Stomach (tissue), 4 donors: ENCODE data around the gene TMEM229A.
"Not testable (repeated sequence)": the region's sequence is repeated elsewhere in the genome, so short reads cannot be mapped to it uniquely, and the experiment has no call there.

Experiments
- POLR2A ChIP-seq, 4 donors: fragments of 450-650 bp; IDR thresholded peaks; one replicate each; pipeline ENCODE4 v1.6.1; 2016; ENCODE audit warnings: antibody characterized with exemption in 4 of 4, control low read depth in 2 of 4, mild to moderate bottlenecking in 1 of 4, moderate library complexity in 1 of 4
- TF ChIP-seq, protein P1 (sequence below), 7 experiments: fragments of 450-650 bp in 4 of 7; fragments of 200-600 bp in 3 of 7; sonication (generic) in 3 of 7; IDR thresholded peaks; one replicate each; pipeline ENCODE4 v1.5.1; 2016 to 2019; ENCODE audit warnings: antibody characterized with exemption in 7 of 7, control low read depth in 2 of 7, mild to moderate bottlenecking in 1 of 7

DNA sequence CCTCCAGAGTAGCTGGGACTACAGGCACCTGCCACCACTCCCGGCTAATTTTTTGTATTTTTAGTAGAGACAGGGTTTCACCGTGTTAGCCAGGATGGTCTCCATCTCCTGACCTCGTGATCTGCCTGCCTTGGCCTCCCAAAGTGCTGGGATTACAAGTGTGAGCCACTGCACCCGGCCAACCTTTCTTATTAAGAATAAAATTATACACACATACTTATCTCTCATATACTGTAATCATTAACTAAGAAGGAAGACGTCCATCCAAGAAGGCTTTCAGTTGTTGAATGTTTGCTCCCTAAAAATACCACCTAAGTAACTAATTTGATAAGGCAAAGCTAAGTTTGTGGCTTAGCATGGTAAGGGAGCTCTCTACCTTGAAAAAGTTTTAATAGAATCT, 5.0 kb upstream of the TMEM229A start:
- not testable (repeated sequence) for TF ChIP-seq POLR2A (IDR thresholded peaks at IDR 0.05)
- TF ChIP-seq, protein P1, sequence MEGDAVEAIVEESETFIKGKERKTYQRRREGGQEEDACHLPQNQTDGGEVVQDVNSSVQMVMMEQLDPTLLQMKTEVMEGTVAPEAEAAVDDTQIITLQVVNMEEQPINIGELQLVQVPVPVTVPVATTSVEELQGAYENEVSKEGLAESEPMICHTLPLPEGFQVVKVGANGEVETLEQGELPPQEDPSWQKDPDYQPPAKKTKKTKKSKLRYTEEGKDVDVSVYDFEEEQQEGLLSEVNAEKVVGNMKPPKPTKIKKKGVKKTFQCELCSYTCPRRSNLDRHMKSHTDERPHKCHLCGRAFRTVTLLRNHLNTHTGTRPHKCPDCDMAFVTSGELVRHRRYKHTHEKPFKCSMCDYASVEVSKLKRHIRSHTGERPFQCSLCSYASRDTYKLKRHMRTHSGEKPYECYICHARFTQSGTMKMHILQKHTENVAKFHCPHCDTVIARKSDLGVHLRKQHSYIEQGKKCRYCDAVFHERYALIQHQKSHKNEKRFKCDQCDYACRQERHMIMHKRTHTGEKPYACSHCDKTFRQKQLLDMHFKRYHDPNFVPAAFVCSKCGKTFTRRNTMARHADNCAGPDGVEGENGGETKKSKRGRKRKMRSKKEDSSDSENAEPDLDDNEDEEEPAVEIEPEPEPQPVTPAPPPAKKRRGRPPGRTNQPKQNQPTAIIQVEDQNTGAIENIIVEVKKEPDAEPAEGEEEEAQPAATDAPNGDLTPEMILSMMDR (IDR thresholded peaks at IDR 0.05), result not testable (repeated sequence)
